Suppressor macrophage treated with lipopolysaccharide for 1 hour (primary cell): ENCODE data around the gene DUSP22.
"Not testable (repeated sequence)": the region's sequence is repeated elsewhere in the genome, so short reads cannot be mapped to it uniquely, and the experiment has no call there.

Experiments
- DNase-seq, 3 donors: peaks; one replicate each; pipeline ENCODE4 v3.0.0-alpha.2; 2020 to 2022

The DUSP22 gene

GRCh38 chr6:280775-281468 is 11.4 kb upstream of the DUSP22 start:
- no peak for DNase-seq

- no peak for DNase-seq
Observed at GRCh38 chr6:281469-282103, 10.7 kb upstream of the DUSP22 start.

- DNase-seq, result no peak
Observed at GRCh38 chr6:282177-282866, 10.0 kb upstream of the DUSP22 start.

GRCh38 chr6:282867-283416 is 9.3 kb upstream of the DUSP22 start:
- no peak for DNase-seq

- DNase-seq, result no peak
Observed at GRCh38 chr6:284486-284885, 7.8 kb upstream of the DUSP22 start.

GRCh38 chr6:285030-285771 is 7.1 kb upstream of the DUSP22 start:
- DNase-seq, result no peak

GRCh38 chr6:285902-286301 is 6.4 kb upstream of the DUSP22 start:
- DNase-seq, result not testable (repeated sequence)

GRCh38 chr6:286681-287488 is 5.4 kb upstream of the DUSP22 start:
- DNase-seq, result peak in 2 of 3 donors; percentile 42 to 62

GRCh38 chr6:287489-287860 is 4.8 kb upstream of the DUSP22 start:
- no peak for DNase-seq

GRCh38 chr6:288866-289265 is 3.4 kb upstream of the DUSP22 start:
- peak in 2 of 3 donors; percentile 27 to 49 for DNase-seq

- DNase-seq, result peak; percentile 37 to 54 (median 38)
Observed at GRCh38 chr6:290111-290922, 2.0 kb upstream of the DUSP22 start.

- no peak for DNase-seq
Observed at GRCh38 chr6:291204-291696, 1.0 kb upstream of the DUSP22 start.

- peak; percentile 91 to 93 (median 91) for DNase-seq
Observed at GRCh38 chr6:292506-293192, 362 bp downstream of the DUSP22 start.

- peak; percentile 70 to 75 (median 74) for DNase-seq
Observed at GRCh38 chr6:293193-294174, 1.2 kb downstream of the DUSP22 start.

GRCh38 chr6:294656-295565 is 2.6 kb downstream of the DUSP22 start:
- DNase-seq, result no peak

GRCh38 chr6:296151-297122 is 4.2 kb downstream of the DUSP22 start:
- DNase-seq, result peak in 2 of 3 donors; percentile 34 to 49
